Duodenal mucosa (tissue), 2 donors: Measurements from ENCODE around the gene IL6R.

Experiments
- H3K27ac ChIP-seq: one replicate; pipeline ENCODE4 v1.7.0; 2013; ENCODE audit warnings: low read depth, low read length
- H3K27me3 ChIP-seq, 2 donors: one replicate each; pipeline ENCODE4 v1.7.0; 2013; ENCODE audit warnings: low read length in 2 of 2, control low read depth in 1 of 2; ENCODE audit not compliant: insufficient read depth in 2 of 2, control insufficient read depth in 1 of 2
- H3K36me3 ChIP-seq, 2 donors: one replicate each; pipeline ENCODE4 v1.7.0; 2013; ENCODE audit warnings: low read length in 2 of 2, control low read depth in 1 of 2; ENCODE audit not compliant: insufficient read depth in 2 of 2, control insufficient read depth in 1 of 2
- H3K4me1 ChIP-seq, 2 donors: one replicate each; pipeline ENCODE4 v1.7.0; 2013; ENCODE audit warnings: low read length in 2 of 2, control low read depth in 1 of 2; ENCODE audit not compliant: insufficient read depth in 2 of 2, control insufficient read depth in 1 of 2
- H3K4me3 ChIP-seq, 2 donors: one replicate each; pipeline ENCODE4 v1.7.0; 2013; ENCODE audit warnings: low read length in 2 of 2, low read depth in 1 of 2
- H3K9ac ChIP-seq, 2 donors: one replicate each; pipeline ENCODE4 v1.7.0; 2013; ENCODE audit warnings: low read length in 2 of 2, low read depth in 1 of 2
- H3K9me3 ChIP-seq, 2 donors: one replicate each; pipeline ENCODE4 v1.7.0; 2013; ENCODE audit warnings: low read length in 2 of 2, control low read depth in 1 of 2; ENCODE audit not compliant: control insufficient read depth in 1 of 2

IL6R gene

GRCh38 chr1:154423304-154423987 is 18.3 kb downstream of the IL6R start:
- Histone ChIP-seq H3K4me1 (peaks cover 65 to 69% of the 10 kb centered on the region in 2 donors), H3K9me3 (no peaks in the 10 kb centered on the region), H3K4me3 (no peak overlapping the region), H3K36me3 (no peaks in the 10 kb centered on the region), H3K27ac (no peak overlapping the region), H3K9ac (peak overlapping the region in 1 of 2 donors; percentile 22), H3K27me3 (no peaks in the 10 kb centered on the region)

- no peaks in the 10 kb centered on the region for H3K27me3 ChIP-seq
- H3K4me3 ChIP-seq = no peak overlapping the region
- H3K4me1 ChIP-seq = peaks cover 65 to 69% of the 10 kb centered on the region in 2 donors
- peaks cover 0 to under 1% of the 10 kb centered on the region in 2 donors for H3K36me3 ChIP-seq
- H3K9ac ChIP-seq = no peak overlapping the region
- no peak overlapping the region for H3K27ac ChIP-seq
- H3K9me3 ChIP-seq = no peaks in the 10 kb centered on the region
Measured at GRCh38 chr1:154423988-154424326, 18.8 kb downstream of the IL6R start.

- H3K4me1 ChIP-seq = peaks cover 65 to 69% of the 10 kb centered on the region in 2 donors
- H3K27ac ChIP-seq = no peak overlapping the region
- H3K9ac ChIP-seq = no peak overlapping the region
- H3K9me3 ChIP-seq = no peaks in the 10 kb centered on the region
- H3K36me3 ChIP-seq = peaks cover 0 to 6% of the 10 kb centered on the region in 2 donors
- H3K27me3 ChIP-seq = no peaks in the 10 kb centered on the region
- no peak overlapping the region for H3K4me3 ChIP-seq
Measured at GRCh38 chr1:154425172-154425571, 20.0 kb downstream of the IL6R start.

- no peaks in the 10 kb centered on the region for H3K9me3 ChIP-seq
- peaks cover 0 to 6% of the 10 kb centered on the region in 2 donors for H3K36me3 ChIP-seq
- no peaks in the 10 kb centered on the region for H3K27me3 ChIP-seq
- peaks cover 68 to 78% of the 10 kb centered on the region in 2 donors for H3K4me1 ChIP-seq
- peak overlapping the region in 1 of 2 donors; percentile 44 for H3K9ac ChIP-seq
- H3K4me3 ChIP-seq = peak overlapping the region in 1 of 2 donors; percentile 8
- peak overlapping the region; percentile 57 for H3K27ac ChIP-seq
Measured at GRCh38 chr1:154427173-154428139, 22.3 kb downstream of the IL6R start.

GRCh38 chr1:154429118-154429517 is 24.0 kb downstream of the IL6R start:
- Histone ChIP-seq H3K27ac (no peak overlapping the region), H3K9me3 (no peaks in the 10 kb centered on the region), H3K9ac (peak overlapping the region in 1 of 2 donors; percentile 28), H3K4me3 (peak overlapping the region in 1 of 2 donors; percentile 8), H3K36me3 (peaks cover 0 to 6% of the 10 kb centered on the region in 2 donors), H3K27me3 (no peaks in the 10 kb centered on the region), H3K4me1 (peaks cover 54 to 75% of the 10 kb centered on the region in 2 donors)

- peak overlapping the region; percentile 8 to 17 for H3K4me3 ChIP-seq
- peak overlapping the region; percentile 12 to 35 for H3K9ac ChIP-seq
- peak overlapping the region; percentile 11 for H3K27ac ChIP-seq
Measured at GRCh38 chr1:154429841-154430611, 24.9 kb downstream of the IL6R start.

GRCh38 chr1:154430903-154431302 is 25.8 kb downstream of the IL6R start:
- Histone ChIP-seq H3K9me3 (no peaks in the 10 kb centered on the region), H3K36me3 (peaks cover 2 to 11% of the 10 kb centered on the region in 2 donors), H3K9ac (peak overlapping the region in 1 of 2 donors; percentile 35), H3K27me3 (no peaks in the 10 kb centered on the region), H3K27ac (no peak overlapping the region), H3K4me1 (peaks cover 59 to 78% of the 10 kb centered on the region in 2 donors), H3K4me3 (peak overlapping the region; percentile 8 to 17)

More at GRCh38 chr1:154429841-154430611, 24.9 kb downstream of the IL6R start:
- peaks cover 0 to 6% of the 10 kb centered on the region in 2 donors for H3K36me3 ChIP-seq
- H3K9me3 ChIP-seq = no peaks in the 10 kb centered on the region
- no peaks in the 10 kb centered on the region for H3K27me3 ChIP-seq
- peaks cover 51 to 78% of the 10 kb centered on the region in 2 donors for H3K4me1 ChIP-seq

- H3K27ac ChIP-seq = no peak overlapping the region
- H3K4me3 ChIP-seq = no peak overlapping the region
- H3K9ac ChIP-seq = no peak overlapping the region
- H3K9me3 ChIP-seq = no peaks in the 10 kb centered on the region
- peaks cover 3 to 14% of the 10 kb centered on the region in 2 donors for H3K36me3 ChIP-seq
- no peaks in the 10 kb centered on the region for H3K27me3 ChIP-seq
- H3K4me1 ChIP-seq = peaks cover 60 to 77% of the 10 kb centered on the region in 2 donors
Measured at GRCh38 chr1:154431586-154432373, 26.6 kb downstream of the IL6R start.

GRCh38 chr1:154433161-154433764 is 28.1 kb downstream of the IL6R start:
- no peaks in the 10 kb centered on the region for H3K9me3 ChIP-seq
- H3K4me3 ChIP-seq = no peak overlapping the region
- H3K4me1 ChIP-seq = peaks cover 49 to 64% of the 10 kb centered on the region in 2 donors
- peaks cover 3 to 14% of the 10 kb centered on the region in 2 donors for H3K36me3 ChIP-seq
- H3K9ac ChIP-seq = peak overlapping the region in 1 of 2 donors; percentile 33
- no peak overlapping the region for H3K27ac ChIP-seq
- no peaks in the 10 kb centered on the region for H3K27me3 ChIP-seq
